Activated CD4-positive, CD25-positive, alpha-beta regulatory T cell treated with anti-CD3 and anti-CD28 coated beads, Interleukin-2, amount 50 U/mL, for 72 hours (primary cell): ENCODE data around the gene TGFBR3.

Source experiments
- DNase-seq: peaks from one replicate; pipeline ENCODE4 v3.0.0; 2021

TGFBR3 gene

GRCh38 chr1:91821126-91821868 is 64.7 kb downstream of the TGFBR3 start:
- no peak for DNase-seq

- DNase-seq, result no peak
Measured at GRCh38 chr1:91819038-91819788, 66.7 kb downstream of the TGFBR3 start.

- no peak for DNase-seq
Measured at GRCh38 chr1:91818713-91818975, 67.3 kb downstream of the TGFBR3 start.

DNA sequence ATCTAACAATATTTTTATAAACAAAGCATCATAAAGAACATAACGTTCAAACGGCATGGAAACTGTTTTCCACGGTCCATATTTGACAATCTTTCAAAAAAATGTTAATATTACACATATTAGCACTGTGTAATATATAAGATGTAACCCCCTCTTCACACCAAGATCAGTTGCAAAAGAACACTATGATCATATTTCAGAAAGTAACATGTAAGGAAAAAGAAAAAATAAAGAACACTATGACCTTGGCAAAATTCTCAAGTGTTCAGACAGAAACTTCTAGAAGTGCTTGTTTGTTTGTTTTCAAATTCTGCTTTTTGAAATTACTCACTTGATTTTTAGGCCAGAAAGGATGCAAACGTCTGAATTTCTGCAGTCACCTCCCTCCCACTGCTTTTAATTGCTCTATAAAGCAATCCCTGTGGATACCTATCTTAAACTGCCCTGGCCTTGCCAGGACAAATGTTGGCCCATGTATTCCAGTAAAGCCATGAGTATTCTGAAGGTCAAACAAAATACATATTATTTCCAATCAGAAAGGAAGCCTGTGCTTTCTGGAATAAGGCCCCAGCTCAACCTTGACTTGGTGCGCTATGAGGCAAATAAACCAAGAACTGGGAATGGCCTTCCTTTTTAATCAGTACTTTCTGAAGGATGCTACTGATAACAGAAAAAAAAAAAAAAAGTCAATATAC is 68.6 kb downstream of the TGFBR3 start:
- DNase-seq, result no peak

- DNase-seq, result no peak
Measured at GRCh38 chr1:91816031-91816430, 69.9 kb downstream of the TGFBR3 start.

GRCh38 chr1:91814448-91814847 is 71.5 kb downstream of the TGFBR3 start:
- DNase-seq, result no peak

DNA sequence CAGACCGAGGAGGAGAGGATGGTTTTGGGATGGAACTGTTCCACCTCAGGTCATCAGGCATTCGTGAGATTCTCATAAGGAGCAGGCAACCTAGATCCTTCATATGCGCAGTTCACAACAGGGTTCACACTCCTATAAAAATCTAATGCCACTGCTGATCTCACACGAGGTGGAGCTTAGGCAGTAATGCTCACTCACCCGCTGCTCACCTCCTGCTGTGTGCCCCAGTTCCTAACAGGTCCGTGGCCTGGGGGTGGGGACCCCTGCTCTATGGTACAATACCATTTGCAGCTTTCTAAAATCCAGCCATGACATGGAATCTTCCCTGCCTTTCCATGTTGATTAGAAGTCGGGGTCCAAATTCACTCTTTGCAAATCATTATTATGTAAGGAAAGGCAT is 72.1 kb downstream of the TGFBR3 start:
- DNase-seq, result no peak

DNA sequence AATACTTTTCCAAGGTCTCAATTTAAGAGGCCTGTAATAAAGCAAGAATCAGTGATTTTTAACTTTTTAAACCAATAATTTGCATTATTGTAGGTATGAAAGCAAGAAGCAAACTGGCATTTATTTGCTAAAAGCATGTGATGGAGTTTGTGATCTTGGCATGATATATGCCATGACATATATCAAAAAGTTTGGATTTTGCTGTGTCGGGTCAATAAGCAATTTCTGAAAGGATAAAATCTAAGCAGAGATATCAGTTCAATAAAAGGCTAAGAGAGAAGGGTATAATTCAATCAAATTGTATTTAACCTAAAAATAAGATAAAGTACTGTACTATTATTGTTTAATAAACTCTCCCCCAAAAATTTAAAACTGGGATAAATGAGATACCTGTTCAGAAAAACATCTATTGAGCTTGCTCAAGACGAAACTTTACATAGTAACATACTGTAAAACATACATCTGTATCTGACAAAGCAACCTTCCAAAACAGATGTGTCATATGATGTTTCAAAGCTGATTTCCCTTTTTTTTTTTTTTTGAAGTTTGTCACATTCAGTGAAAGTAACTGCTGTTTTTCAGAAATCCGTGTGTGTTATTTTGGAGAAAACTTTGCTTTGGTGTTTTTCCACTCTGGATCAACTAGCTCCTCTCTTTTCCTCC is 74.5 kb downstream of the TGFBR3 start:
- DNase-seq, result no peak

DNA sequence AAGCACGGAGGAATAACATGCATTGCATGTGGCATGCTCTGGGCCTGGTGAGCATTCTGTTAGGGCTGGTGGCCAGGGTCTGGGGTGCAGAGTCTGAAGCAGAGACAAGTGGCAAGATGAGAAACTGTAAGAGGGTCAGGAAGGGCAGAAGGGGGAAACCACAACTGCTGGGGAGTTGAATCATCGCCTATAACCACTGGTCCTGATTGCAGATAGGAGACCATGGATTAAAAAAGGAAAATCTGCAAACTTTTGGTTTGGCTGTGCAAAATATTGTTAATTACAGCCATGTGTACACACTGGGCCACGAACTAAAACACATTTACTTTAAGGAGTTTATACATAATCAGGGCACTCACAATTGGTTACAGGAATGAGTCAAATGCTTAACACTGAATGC is 76.6 kb downstream of the TGFBR3 start:
- DNase-seq, result no peak

DNA sequence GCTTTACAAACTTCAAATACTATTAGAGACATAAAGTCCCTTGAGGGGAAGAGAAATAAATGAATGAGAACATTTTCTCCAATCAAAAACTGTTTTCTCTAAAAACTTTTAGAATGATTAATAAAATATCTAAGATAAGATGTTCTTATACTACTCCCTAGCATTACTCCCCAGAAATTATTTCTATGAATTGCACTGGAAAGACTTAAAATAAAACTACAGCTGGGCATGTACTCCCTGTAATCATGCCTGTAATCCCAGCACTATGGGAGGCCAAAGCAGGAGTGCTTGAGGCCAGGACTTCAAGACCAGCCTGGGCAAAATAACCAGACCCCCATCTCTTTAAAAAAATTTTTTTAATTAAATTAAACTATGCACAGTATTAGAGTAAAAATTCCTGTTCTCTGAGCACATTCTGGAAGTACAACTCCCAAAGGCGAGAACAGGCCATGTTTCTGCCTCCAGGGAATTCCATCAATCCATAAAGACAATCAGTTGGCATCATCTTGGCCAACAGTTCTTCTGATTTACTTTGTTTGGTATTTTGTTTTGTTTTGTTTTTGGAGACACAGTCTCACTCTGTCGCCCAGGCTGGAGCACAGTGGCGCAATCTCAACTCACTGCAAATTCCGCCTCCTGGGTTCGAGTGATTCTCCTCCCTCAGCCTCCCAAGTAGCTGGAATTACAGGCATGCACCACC is 77.9 kb downstream of the TGFBR3 start:
- no peak for DNase-seq

GRCh38 chr1:91806769-91807700 is 78.9 kb downstream of the TGFBR3 start:
- DNase-seq, result no peak

DNA sequence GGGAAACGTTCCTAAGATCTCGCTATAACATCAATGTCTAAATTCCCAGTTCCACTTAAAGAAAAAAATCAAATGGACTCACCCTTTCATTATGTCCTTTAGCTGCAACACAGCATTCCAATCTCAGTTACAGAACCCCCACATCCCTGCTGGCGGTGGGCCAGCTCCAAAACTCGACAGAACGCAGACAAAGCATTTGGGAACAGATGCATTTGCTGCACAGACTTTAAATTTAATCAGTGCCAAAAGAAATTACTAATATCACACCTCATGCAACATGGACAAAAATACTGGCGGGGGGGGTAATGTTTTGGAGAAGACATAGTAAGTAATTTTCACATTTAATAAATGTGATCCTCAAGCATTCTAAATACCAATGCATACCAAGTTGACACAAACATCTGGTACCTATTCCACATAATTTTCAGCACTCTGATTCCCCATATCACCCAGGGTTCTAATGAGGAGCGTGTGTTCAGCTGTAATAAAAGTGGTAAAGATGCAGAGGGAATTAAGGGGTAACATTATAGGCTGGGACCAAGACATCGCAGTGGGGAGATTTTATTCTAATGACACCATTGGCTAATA is 79.7 kb downstream of the TGFBR3 start:
- DNase-seq, result no peak

GRCh38 chr1:91805311-91805801 is 80.6 kb downstream of the TGFBR3 start:
- no peak for DNase-seq

GRCh38 chr1:91804546-91805023 is 81.4 kb downstream of the TGFBR3 start:
- peak; percentile 55 for DNase-seq

DNA sequence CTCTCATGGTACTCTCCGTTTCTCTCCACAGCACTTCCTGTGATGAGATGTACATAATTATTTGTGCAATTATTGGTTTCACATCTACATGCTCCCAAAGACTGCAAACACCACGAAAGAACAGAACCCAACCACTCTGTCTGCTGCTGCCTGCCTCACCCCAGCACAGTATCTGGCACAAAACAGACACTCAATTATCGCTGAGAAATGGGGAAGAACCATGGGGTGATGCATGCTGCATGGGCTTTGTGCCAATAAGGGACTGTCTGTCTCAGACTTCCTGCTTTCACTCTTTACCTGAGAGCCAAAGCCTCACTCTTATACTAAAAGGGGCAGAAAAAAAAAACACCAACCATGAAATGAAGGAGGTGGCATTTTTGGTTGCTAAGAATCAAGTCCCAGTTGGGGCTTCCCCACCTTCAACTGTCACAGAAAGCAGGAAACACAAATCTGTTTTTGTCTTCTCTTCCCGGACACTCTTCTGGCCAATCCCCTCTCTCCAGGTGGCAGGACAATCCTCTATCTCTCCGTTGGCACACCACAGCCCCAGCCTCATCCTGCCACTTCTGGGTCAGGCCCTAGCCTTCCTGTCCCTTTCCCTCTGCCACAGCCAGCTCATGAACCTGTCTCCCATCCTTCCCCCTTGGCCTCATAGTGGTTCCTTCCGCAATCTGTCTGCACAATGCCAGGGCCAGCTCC is 82.0 kb downstream of the TGFBR3 start:
- peak; percentile 52 for DNase-seq

DNA sequence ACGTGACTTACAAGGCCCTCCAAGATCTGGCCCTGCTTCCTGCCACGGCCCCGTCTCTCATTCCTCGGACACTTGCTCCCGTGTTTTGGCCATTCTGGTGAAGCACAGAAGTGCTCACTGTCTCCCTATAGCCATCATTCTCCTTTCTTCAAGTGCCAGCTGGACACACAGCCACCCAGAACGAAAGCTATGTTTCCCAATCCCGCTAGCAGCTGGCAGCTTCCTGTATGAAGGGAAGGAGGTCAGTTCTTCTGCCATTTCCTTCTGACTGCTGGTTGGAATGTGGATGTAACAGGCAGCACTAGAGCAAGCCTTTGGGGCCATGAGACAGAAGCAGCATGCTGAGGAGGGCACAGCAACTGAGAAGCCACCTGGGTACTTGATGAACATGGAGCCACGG is 82.8 kb downstream of the TGFBR3 start:
- DNase-seq, result no peak

DNA sequence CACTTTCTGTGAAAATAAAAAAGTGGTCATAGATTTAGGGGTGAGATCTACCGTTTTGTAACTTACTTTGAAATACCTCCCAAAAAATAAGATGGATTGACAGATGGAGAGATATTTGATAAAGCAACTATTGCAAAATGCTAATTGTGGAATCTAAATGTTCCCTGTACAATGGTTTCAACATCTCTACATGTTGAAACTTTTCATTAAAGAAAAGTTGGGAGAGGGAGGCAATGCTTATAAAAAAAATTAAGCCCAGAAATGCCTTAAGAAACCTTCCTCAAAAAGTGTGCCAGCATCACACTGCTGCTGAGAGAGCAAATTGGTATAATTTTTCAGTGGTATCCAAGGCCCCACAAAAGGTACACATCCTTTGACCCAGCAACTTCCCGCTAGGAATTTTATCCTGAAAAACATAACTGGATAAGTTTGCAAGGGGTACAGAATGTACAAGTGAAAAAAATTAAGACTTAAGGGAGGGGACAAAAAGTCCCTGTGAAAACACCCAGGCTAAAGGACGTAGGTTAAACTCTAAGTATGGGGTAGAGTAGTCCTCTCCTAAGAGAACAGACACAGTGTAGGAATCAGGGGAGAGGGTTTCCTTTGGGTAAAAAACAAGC is 84.3 kb downstream of the TGFBR3 start:
- DNase-seq, result no peak

DNA sequence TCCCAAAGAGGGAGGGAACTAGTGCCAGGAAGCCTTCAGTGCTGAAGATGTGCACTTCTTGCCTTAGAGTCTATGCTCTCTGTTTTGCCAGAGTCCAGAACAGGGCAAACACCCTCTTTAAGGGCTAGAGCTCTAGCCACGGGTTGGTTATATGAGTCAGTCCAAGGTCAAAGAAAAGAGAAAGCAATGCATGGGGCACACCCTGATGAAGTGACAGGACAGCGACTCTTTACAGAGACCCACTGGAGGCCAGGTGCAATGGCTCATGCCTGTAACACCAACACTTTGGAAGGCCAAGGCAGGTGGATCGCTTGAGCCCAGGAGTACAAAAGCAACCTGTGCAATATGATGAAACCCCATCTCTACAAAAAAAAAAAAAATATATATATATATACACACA is 86.1 kb downstream of the TGFBR3 start:
- DNase-seq, result no peak

- no peak for DNase-seq
Measured at GRCh38 chr1:91799159-91799558, 86.8 kb downstream of the TGFBR3 start.

- no peak for DNase-seq
Measured at GRCh38 chr1:91798740-91799139, 87.2 kb downstream of the TGFBR3 start.
